Activated T-cell treated with anti-CD3 and anti-CD28 coated beads, Interleukin-2, amount 50 U/mL, for 72 hours (primary cell): ENCODE data around the gene APLP2. TPM values are rescaled to one million over a fixed set of nuclear protein-coding genes. Genes with fewer than 3 reads are reported as not detected.
A peak's percentile ranks its signal among the peaks of the same experiment; 100 is the strongest.
"Not testable (repeated sequence)": the region's sequence is repeated elsewhere in the genome, so short reads cannot be mapped to it uniquely, and the experiment has no call there.

ENCODE experiments used
- ATAC-seq, 2 donors: fragments of 150-1000 bp; cut with Tn5 transposase; replicated peaks in 1 of 2; 2 replicates each; pipeline ENCODE4 v1.10.0; 2021; ENCODE audit warnings: moderate library complexity in 2 of 2, mild to moderate bottlenecking in 1 of 2
- DNase-seq, 2 donors: peaks; one replicate each; pipeline ENCODE4 v3.0.0; 2021 to 2022; ENCODE audit warnings: mixed read lengths in 1 of 2
- H3K27ac Mint-ChIP-seq: one replicate; pipeline ENCODE4 v1.8.0; 2022; ENCODE audit warnings: mild to moderate bottlenecking, moderate library complexity, mixed read lengths
- H3K27me3 Mint-ChIP-seq: one replicate; pipeline ENCODE4 v1.8.0; 2022; ENCODE audit warnings: low read depth, mixed read lengths
- H3K36me3 Mint-ChIP-seq, 2 donors: one replicate each; pipeline ENCODE4 v1.8.0; 2022; ENCODE audit warnings: mixed read lengths in 2 of 2, mild to moderate bottlenecking in 1 of 2; ENCODE audit not compliant: insufficient read depth in 2 of 2
- H3K4me1 Mint-ChIP-seq: one replicate; pipeline ENCODE4 v1.8.0; 2022; ENCODE audit warnings: low read depth, mixed read lengths
- H3K4me3 Mint-ChIP-seq, 2 donors: one replicate each; pipeline ENCODE4 v1.8.0; 2022; ENCODE audit warnings: mild to moderate bottlenecking in 2 of 2, mixed read lengths in 2 of 2, moderate library complexity in 2 of 2
- H3K9me3 Mint-ChIP-seq, 2 donors: one replicate each; pipeline ENCODE4 v1.8.0; 2022; ENCODE audit warnings: mixed read lengths in 2 of 2
- total RNA-seq, 2 donors: library from RNA; stranded (reverse); gene quantifications; one replicate each; pipeline ENCODE4 v1.2.3, GENCODE V29; 2022

APLP2 gene
- total RNA-seq, 2 donors from 2014 or later = 37.8 to 44.2 TPM

- Mint-ChIP-seq H3K27ac (no peak overlapping the region), H3K9me3 (no peaks in the 10 kb centered on the region), H3K36me3 (no peaks in the 10 kb centered on the region), H3K4me1 (peaks cover 4% of the 10 kb centered on the region), H3K27me3 (no peaks in the 10 kb centered on the region), H3K4me3 (no peak overlapping the region)
- DNase-seq (no peak), ATAC-seq (no peak)
Observed at GRCh38 chr11:130087294-130087926, 17.7 kb downstream of the APLP2 start.

GRCh38 chr11:130088217-130088616 is 18.5 kb downstream of the APLP2 start:
- no peak overlapping the region for H3K4me3 Mint-ChIP-seq
- DNase-seq = no peak
- no peak for ATAC-seq

GRCh38 chr11:130088919-130089673 is 19.4 kb downstream of the APLP2 start:
- DNase-seq (no peak), ATAC-seq (no peak)
- Mint-ChIP-seq H3K36me3 (no peaks in the 10 kb centered on the region), H3K4me1 (peaks cover 4% of the 10 kb centered on the region), H3K27me3 (no peaks in the 10 kb centered on the region), H3K9me3 (no peaks in the 10 kb centered on the region), H3K4me3 (no peak overlapping the region), H3K27ac (no peak overlapping the region)

More at GRCh38 chr11:130088217-130088616, 18.5 kb downstream of the APLP2 start:
- H3K4me1 Mint-ChIP-seq = peaks cover 4% of the 10 kb centered on the region
- H3K36me3 Mint-ChIP-seq = no peaks in the 10 kb centered on the region
- no peak overlapping the region for H3K27ac Mint-ChIP-seq
- no peaks in the 10 kb centered on the region for H3K9me3 Mint-ChIP-seq
- no peaks in the 10 kb centered on the region for H3K27me3 Mint-ChIP-seq

GRCh38 chr11:130089674-130090073 is 20.0 kb downstream of the APLP2 start:
- H3K27ac Mint-ChIP-seq = no peak overlapping the region
- H3K9me3 Mint-ChIP-seq = no peaks in the 10 kb centered on the region
- no peaks in the 10 kb centered on the region for H3K36me3 Mint-ChIP-seq
- no peaks in the 10 kb centered on the region for H3K27me3 Mint-ChIP-seq
- no peak for ATAC-seq
- no peak overlapping the region for H3K4me3 Mint-ChIP-seq
- DNase-seq = no peak
- peaks cover 8% of the 10 kb centered on the region for H3K4me1 Mint-ChIP-seq

- not testable (repeated sequence) for ATAC-seq, H3K9me3 Mint-ChIP-seq, H3K27ac Mint-ChIP-seq, DNase-seq, H3K27me3 Mint-ChIP-seq, H3K4me1 Mint-ChIP-seq, H3K4me3 Mint-ChIP-seq, H3K36me3 Mint-ChIP-seq
Observed at GRCh38 chr11:130090517-130090916, 20.8 kb downstream of the APLP2 start.

GRCh38 chr11:130091169-130091568 is 21.5 kb downstream of the APLP2 start:
- H3K9me3 Mint-ChIP-seq, H3K27ac Mint-ChIP-seq, H3K27me3 Mint-ChIP-seq, H3K36me3 Mint-ChIP-seq, DNase-seq, H3K4me1 Mint-ChIP-seq, ATAC-seq, H3K4me3 Mint-ChIP-seq: not testable (repeated sequence)

GRCh38 chr11:130092661-130093060 is 23.0 kb downstream of the APLP2 start:
- no peak overlapping the region for H3K4me3 Mint-ChIP-seq
- H3K4me1 Mint-ChIP-seq = peaks cover 8% of the 10 kb centered on the region
- H3K36me3 Mint-ChIP-seq = no peaks in the 10 kb centered on the region
- ATAC-seq (no peak), DNase-seq (no peak)
- H3K9me3 Mint-ChIP-seq = no peaks in the 10 kb centered on the region
- no peaks in the 10 kb centered on the region for H3K27me3 Mint-ChIP-seq
- no peak overlapping the region for H3K27ac Mint-ChIP-seq

GRCh38 chr11:130094614-130095013 is 24.9 kb downstream of the APLP2 start:
- peak overlapping the region; percentile 70 for H3K27ac Mint-ChIP-seq
- H3K4me1 Mint-ChIP-seq = peaks cover 4% of the 10 kb centered on the region
- no peaks in the 10 kb centered on the region for H3K36me3 Mint-ChIP-seq
- no peaks in the 10 kb centered on the region for H3K9me3 Mint-ChIP-seq
- no peaks in the 10 kb centered on the region for H3K27me3 Mint-ChIP-seq
- DNase-seq = no peak
- no peak overlapping the region for H3K4me3 Mint-ChIP-seq
- no peak for ATAC-seq

- Mint-ChIP-seq H3K9me3 (no peaks in the 10 kb centered on the region), H3K4me3 (no peak overlapping the region), H3K4me1 (peaks cover 4% of the 10 kb centered on the region), H3K27me3 (no peaks in the 10 kb centered on the region), H3K27ac (no peak overlapping the region), H3K36me3 (no peaks in the 10 kb centered on the region)
- DNase-seq (no peak), ATAC-seq (no peak)
Observed at GRCh38 chr11:130095326-130095725, 25.6 kb downstream of the APLP2 start.

- Mint-ChIP-seq H3K27ac (no peak overlapping the region), H3K4me1 (peaks cover 4% of the 10 kb centered on the region), H3K9me3 (no peaks in the 10 kb centered on the region), H3K36me3 (no peaks in the 10 kb centered on the region), H3K27me3 (no peaks in the 10 kb centered on the region), H3K4me3 (no peak overlapping the region)
- DNase-seq (no peak), ATAC-seq (no peak)
Observed at GRCh38 chr11:130096042-130096441, 26.3 kb downstream of the APLP2 start.

GRCh38 chr11:130096823-130097222 is 27.1 kb downstream of the APLP2 start:
- Mint-ChIP-seq H3K27ac (no peak overlapping the region), H3K4me3 (no peak overlapping the region), H3K27me3 (no peaks in the 10 kb centered on the region), H3K9me3 (no peaks in the 10 kb centered on the region), H3K4me1 (peaks cover 4% of the 10 kb centered on the region), H3K36me3 (no peaks in the 10 kb centered on the region)
- ATAC-seq (no peak), DNase-seq (no peak)

- no peak overlapping the region for H3K4me3 Mint-ChIP-seq
- no peak overlapping the region for H3K27ac Mint-ChIP-seq
- no peaks in the 10 kb centered on the region for H3K36me3 Mint-ChIP-seq
- peaks cover 4% of the 10 kb centered on the region for H3K4me1 Mint-ChIP-seq
- DNase-seq (no peak), ATAC-seq (no peak)
- H3K9me3 Mint-ChIP-seq = no peaks in the 10 kb centered on the region
- no peaks in the 10 kb centered on the region for H3K27me3 Mint-ChIP-seq
Observed at GRCh38 chr11:130097285-130097684, 27.6 kb downstream of the APLP2 start.

- Mint-ChIP-seq H3K36me3 (no peaks in the 10 kb centered on the region), H3K4me1 (peaks cover 2% of the 10 kb centered on the region), H3K4me3 (no peak overlapping the region), H3K9me3 (no peaks in the 10 kb centered on the region), H3K27ac (no peak overlapping the region), H3K27me3 (no peaks in the 10 kb centered on the region)
- ATAC-seq (no peak), DNase-seq (no peak)
Observed at GRCh38 chr11:130099356-130099755, 29.7 kb downstream of the APLP2 start.
